HepG2 (cell line): ENCODE measurements around the gene DEPDC5. TPM values are rescaled to one million over a fixed set of nuclear protein-coding genes. Genes with fewer than 3 reads are reported as not detected.

ENCODE experiments used
- ARNT2 ChIP-seq: sonication (generic); formaldehyde crosslinking; IDR thresholded peaks from 2 replicates; pipeline ENCODE4 v1.8.0; 2022; ENCODE audit warnings: mild to moderate bottlenecking, low read depth, missing genetic modification reagents, moderate library complexity
- ATF7-NPFF ChIP-seq: sonication (generic); formaldehyde crosslinking; IDR thresholded peaks from 2 replicates; pipeline ENCODE4 v1.8.1; 2023; ENCODE audit warnings: mild to moderate bottlenecking, low read depth, missing genetic modification reagents, moderate library complexity
- CREB1 ChIP-seq, 2 experiments: fragments of 450-650 bp in 1 of 2; IDR thresholded peaks; 2 replicates each; pipeline ENCODE4 v1.6.1; 2016 to 2017; ENCODE audit warnings: control low read depth in 1 of 2, mild to moderate bottlenecking in 1 of 2, missing compliant biosample characterization in 1 of 2, missing genetic modification characterization in 1 of 2
- HES4 ChIP-seq: sonication (generic); formaldehyde crosslinking; IDR thresholded peaks from 2 replicates; pipeline ENCODE4 v1.9.0; 2021; ENCODE audit warnings: mild to moderate bottlenecking, missing genetic modification reagents, borderline replicate concordance
- NFE2L1 ChIP-seq: sonication (generic); formaldehyde crosslinking; IDR thresholded peaks from 2 replicates; pipeline ENCODE4 v1.4.0; 2020; ENCODE audit warnings: missing genetic modification reagents, mild to moderate bottlenecking, borderline replicate concordance
- POLR2A ChIP-seq, 2 experiments: IDR thresholded peaks; 2 replicates each; pipeline ENCODE4 v1.6.1; 2011; ENCODE audit warnings: low read depth in 2 of 2, low read length in 2 of 2, mild to moderate bottlenecking in 1 of 2, moderate library complexity in 1 of 2; ENCODE audit not compliant: insufficient read depth in 1 of 2
- SALL1 ChIP-seq: sonication (generic); formaldehyde crosslinking; IDR thresholded peaks from 2 replicates; pipeline ENCODE4 v1.8.0; 2022; ENCODE audit warnings: mild to moderate bottlenecking, missing genetic modification reagents
- SIX1 ChIP-seq: sonication (generic); formaldehyde crosslinking; IDR thresholded peaks from 2 replicates; pipeline ENCODE4 v1.4.0; 2020; ENCODE audit warnings: missing genetic modification reagents, borderline replicate concordance
- SOX13 ChIP-seq, 3 experiments: fragments of 450-650 bp in 1 of 3; sonication (generic) in 1 of 3; formaldehyde crosslinking in 1 of 3; IDR thresholded peaks in 2 of 3; conservative IDR thresholded peaks in 1 of 3; 2 replicates each; pipeline versions ENCODE4 v1.5.0 to v1.6.1; 2016 to 2020; ENCODE audit warnings: antibody characterized with exemption in 1 of 3, mild to moderate bottlenecking in 1 of 3, missing compliant biosample characterization in 1 of 3, missing genetic modification reagents in 1 of 3, moderate library complexity in 1 of 3
- SP2 ChIP-seq: sonication (generic); formaldehyde crosslinking; IDR thresholded peaks from 2 replicates; pipeline ENCODE4 v1.5.1; 2020; ENCODE audit warnings: mild to moderate bottlenecking, missing genetic modification reagents
- TARDBP ChIP-seq: sonication (generic); formaldehyde crosslinking; IDR thresholded peaks from 2 replicates; pipeline ENCODE4 v1.8.0; 2022; ENCODE audit warnings: mild to moderate bottlenecking, missing genetic modification reagents
- TBX2 ChIP-seq: sonication (generic); formaldehyde crosslinking; IDR thresholded peaks from 2 replicates; pipeline ENCODE4 v1.5.0; 2020; ENCODE audit warnings: missing genetic modification reagents, mild to moderate bottlenecking, borderline replicate concordance
- XRCC5 ChIP-seq: fragments of 200-400 bp; formaldehyde crosslinking; optimal IDR thresholded peaks from 2 replicates; pipeline ENCODE3; 2017; ENCODE audit warnings: mild to moderate bottlenecking, low read length
- ZBTB7B ChIP-seq: sonication (generic); formaldehyde crosslinking; IDR thresholded peaks from 2 replicates; pipeline ENCODE4 v1.4.0; 2020; ENCODE audit warnings: missing genetic modification reagents
- ZNF263 ChIP-seq: sonication (generic); formaldehyde crosslinking; IDR thresholded peaks from 2 replicates; pipeline ENCODE4 v1.4.0; 2020; ENCODE audit warnings: missing genetic modification reagents
- ZNF280D ChIP-seq: sonication (generic); formaldehyde crosslinking; IDR thresholded peaks from 2 replicates; pipeline ENCODE4 v1.5.1; 2020; ENCODE audit warnings: mild to moderate bottlenecking, missing genetic modification reagents
- ZNF296 ChIP-seq: sonication (generic); formaldehyde crosslinking; conservative IDR thresholded peaks from 2 replicates; pipeline ENCODE4 v1.5.0; 2020; ENCODE audit warnings: mild to moderate bottlenecking, missing genetic modification reagents
- ZNF530 ChIP-seq: sonication (generic); formaldehyde crosslinking; IDR thresholded peaks from 2 replicates; pipeline ENCODE4 v1.5.0; 2020; ENCODE audit warnings: low read depth, mild to moderate bottlenecking, missing genetic modification reagents
- ZNF558 ChIP-seq: sonication (generic); formaldehyde crosslinking; IDR thresholded peaks from 2 replicates; pipeline ENCODE4 v1.9.0; 2022; ENCODE audit warnings: mild to moderate bottlenecking, missing genetic modification reagents, borderline replicate concordance
- ZNF563 ChIP-seq: sonication (generic); formaldehyde crosslinking; IDR thresholded peaks from 2 replicates; pipeline ENCODE4 v1.8.0; 2022; ENCODE audit warnings: mild to moderate bottlenecking, moderate library complexity, missing genetic modification reagents
- ZSCAN9 ChIP-seq: IDR thresholded peaks from 2 replicates; pipeline ENCODE4 v1.6.1; 2016; ENCODE audit warnings: borderline replicate concordance
- polyA plus RNA-seq, 8 experiments: library from polyadenylated mRNA; depleted of rRNA in 3 of 8; stranded (reverse) in 7 of 8; unstranded in 1 of 8; fragments of >200 nt; fragmentation: Illumina TruSeq in 4 of 8; extraction: Trizol in 4 of 8; gene quantifications; 2 replicates each; pipeline versions ENCODE4 v1.2.1 to v1.2.3, GENCODE V29; 2011 to 2016; ENCODE audit warnings: low read depth in 4 of 8, missing spikeins in 1 of 8, mixed read lengths in 1 of 8; ENCODE audit not compliant: insufficient read depth in 1 of 8
- total RNA-seq, 5 experiments: library from RNA; depleted of rRNA; stranded (reverse); fragments of >200 nt; fragmentation: Illumina TruSeq; extraction: Trizol; gene quantifications; 2 replicates each; pipeline ENCODE4 v1.2.3, GENCODE V29; 2016; ENCODE audit warnings: low read depth in 1 of 5
- TF ChIP-seq, protein P1 (sequence below): sonication (generic); formaldehyde crosslinking; IDR thresholded peaks from 2 replicates; pipeline ENCODE4 v1.8.0; 2022; ENCODE audit warnings: missing genetic modification reagents, mild to moderate bottlenecking, moderate library complexity, borderline replicate concordance
- TF ChIP-seq, protein P2 (sequence below): sonication (generic); formaldehyde crosslinking; IDR thresholded peaks from 2 replicates; pipeline ENCODE4 v1.8.0; 2022; ENCODE audit warnings: mild to moderate bottlenecking, missing genetic modification reagents, moderate library complexity

DEPDC5 gene
- total and polyA plus RNA-seq, 2 of the 13 experiments (the other 11 are each of a cell fraction or from before 2014, with no cell fraction given) = 9.8 to 12.4 TPM

DNA sequence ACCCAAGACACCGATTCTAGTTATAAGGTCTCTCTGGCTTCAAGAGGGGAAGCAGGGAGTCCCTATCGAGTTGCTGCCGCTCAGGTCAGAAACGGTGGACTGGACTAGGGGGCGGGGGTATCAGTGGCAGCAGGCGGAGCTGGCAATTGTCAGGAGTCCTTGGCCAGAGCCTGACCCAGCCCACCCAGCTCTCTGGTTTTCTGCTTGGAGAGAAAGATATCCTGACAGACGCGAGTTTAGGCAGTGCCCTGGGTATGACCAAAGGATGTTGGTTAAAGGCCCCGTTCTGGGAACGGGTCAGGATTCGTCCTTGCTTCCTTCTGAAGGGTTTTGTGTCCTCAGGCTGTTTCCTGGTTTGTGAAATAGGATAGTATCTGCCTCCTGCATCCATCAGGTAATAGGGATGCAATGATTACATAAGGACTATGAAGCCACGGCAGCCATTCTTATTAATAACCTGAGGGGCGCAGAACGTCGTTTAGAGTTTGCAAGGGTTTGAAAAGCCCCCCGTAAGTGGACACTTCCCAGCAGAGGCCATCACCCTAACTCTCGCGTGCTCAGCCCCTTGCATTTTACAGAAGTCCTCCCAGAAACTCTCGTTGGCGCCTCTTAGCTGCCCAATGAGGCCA, 700 bp upstream of the DEPDC5 start (continued):
- no peak for TF ChIP-seq ZNF558 (CRISPR knock-in tag)
- TF ChIP-seq NFE2L1 = no peak
- TF ChIP-seq ZNF563 (CRISPR knock-in tag) = peak; percentile 81
- no peak for TF ChIP-seq CREB1 (IDR thresholded peaks at IDR 0.05)
- TF ChIP-seq CREB1 (CRISPR knock-in tag; IDR thresholded peaks at IDR 0.05) = 0 out of 2 replicates have a peak, but pooled peaks have one; percentile 36
- TF ChIP-seq SALL1 (CRISPR knock-in tag) = no peak
- TF ChIP-seq TARDBP = no peak; the same call in 1 of the 2 replicates
- TF ChIP-seq ZBTB7B = peak; percentile 69; the same call in 1 of the 2 replicates
- 0 out of 2 replicates have a peak, but pooled peaks have one; percentile 7 for TF ChIP-seq ARNT2 (CRISPR knock-in tag)
- 0 out of 2 replicates have a peak, but pooled peaks have one; percentile 2 for TF ChIP-seq TBX2 (CRISPR knock-in tag)
- TF ChIP-seq SP2 (CRISPR knock-in tag) = no peak
- TF ChIP-seq SOX13 (IDR thresholded peaks at IDR 0.05) = no peak
- TF ChIP-seq SOX13 (CRISPR knock-in tag; conservative IDR thresholded peaks at IDR 0.05 in 1 of 2, IDR thresholded peaks at IDR 0.05 in 1 of 2) = 0 out of 4 replicates have a peak, but pooled peaks of 1 of the 2 experiments have one; percentile 20
- peak; percentile 41; the same call in 1 of the 2 replicates for TF ChIP-seq ZSCAN9
- 0 out of 2 replicates have a peak, but pooled peaks have one; percentile 8 for TF ChIP-seq SIX1
- no peak for TF ChIP-seq ZNF296 (CRISPR knock-in tag)
- no peak for TF ChIP-seq ATF7-NPFF
- TF ChIP-seq, protein P1, sequence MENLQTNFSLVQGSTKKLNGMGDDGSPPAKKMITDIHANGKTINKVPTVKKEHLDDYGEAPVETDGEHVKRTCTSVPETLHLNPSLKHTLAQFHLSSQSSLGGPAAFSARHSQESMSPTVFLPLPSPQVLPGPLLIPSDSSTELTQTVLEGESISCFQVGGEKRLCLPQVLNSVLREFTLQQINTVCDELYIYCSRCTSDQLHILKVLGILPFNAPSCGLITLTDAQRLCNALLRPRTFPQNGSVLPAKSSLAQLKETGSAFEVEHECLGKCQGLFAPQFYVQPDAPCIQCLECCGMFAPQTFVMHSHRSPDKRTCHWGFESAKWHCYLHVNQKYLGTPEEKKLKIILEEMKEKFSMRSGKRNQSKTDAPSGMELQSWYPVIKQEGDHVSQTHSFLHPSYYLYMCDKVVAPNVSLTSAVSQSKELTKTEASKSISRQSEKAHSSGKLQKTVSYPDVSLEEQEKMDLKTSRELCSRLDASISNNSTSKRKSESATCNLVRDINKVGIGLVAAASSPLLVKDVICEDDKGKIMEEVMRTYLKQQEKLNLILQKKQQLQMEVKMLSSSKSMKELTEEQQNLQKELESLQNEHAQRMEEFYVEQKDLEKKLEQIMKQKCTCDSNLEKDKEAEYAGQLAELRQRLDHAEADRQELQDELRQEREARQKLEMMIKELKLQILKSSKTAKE (CRISPR knock-in tag) = no peak
- TF ChIP-seq ZNF263 (CRISPR knock-in tag) = peak; percentile 23; the same call in 1 of the 2 replicates
- peak; percentile 20 for TF ChIP-seq XRCC5
- TF ChIP-seq ZNF530 (CRISPR knock-in tag) = no peak
- 0 out of 2 replicates have a peak, but pooled peaks have one; percentile 52 for TF ChIP-seq HES4 (CRISPR knock-in tag)
- peak in 1 of 2 experiments; percentile 53; a peak in 3 of 4 replicates for TF ChIP-seq POLR2A (IDR thresholded peaks at IDR 0.05; ENCODE audit: insufficient read depth in 1 of 2, low read depth in 2 of 2, low read length in 2 of 2)
- TF ChIP-seq ZNF280D (CRISPR knock-in tag) = peak; percentile 64; the same call in 1 of the 2 replicates
- TF ChIP-seq, protein P2, sequence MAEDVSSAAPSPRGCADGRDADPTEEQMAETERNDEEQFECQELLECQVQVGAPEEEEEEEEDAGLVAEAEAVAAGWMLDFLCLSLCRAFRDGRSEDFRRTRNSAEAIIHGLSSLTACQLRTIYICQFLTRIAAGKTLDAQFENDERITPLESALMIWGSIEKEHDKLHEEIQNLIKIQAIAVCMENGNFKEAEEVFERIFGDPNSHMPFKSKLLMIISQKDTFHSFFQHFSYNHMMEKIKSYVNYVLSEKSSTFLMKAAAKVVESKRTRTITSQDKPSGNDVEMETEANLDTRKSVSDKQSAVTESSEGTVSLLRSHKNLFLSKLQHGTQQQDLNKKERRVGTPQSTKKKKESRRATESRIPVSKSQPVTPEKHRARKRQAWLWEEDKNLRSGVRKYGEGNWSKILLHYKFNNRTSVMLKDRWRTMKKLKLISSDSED (CRISPR knock-in tag) = 0 out of 2 replicates have a peak, but pooled peaks have one; percentile 20
